PC-9 (cell line): ENCODE data around the gene PTH1R. TPM values are rescaled to one million over a fixed set of nuclear protein-coding genes. Genes with fewer than 3 reads are reported as not detected.

ENCODE experiments used
- BruUV-seq: library from RNA; stranded (reverse); fragments of 400-500 nt; replicated peaks from 2 replicates; lab custom pipeline; 2021; lab: Mats Ljungman, UMichigan
- CTCF ChIA-PET: fragments of 300-600 bp; sonication (Branson Sonifier 250); formaldehyde crosslinking; loops from one replicate; lab custom pipeline; 2022; ENCODE audit warnings: antibody characterized with exemption; lab: Charles Lee
- POLR2A ChIA-PET: fragments of 300-600 bp; sonication (Branson Sonifier 250); formaldehyde crosslinking; loops from one replicate; lab custom pipeline; 2022; ENCODE audit warnings: antibody characterized with exemption; ENCODE audit not compliant: unreplicated experiment; lab: Charles Lee
- DNase-seq, 2 experiments: peaks; one replicate each; pipeline versions ENCODE4 v3.0.0 to v3.0.0-alpha.2; 2015 to 2022; ENCODE audit warnings: mixed read lengths in 1 of 2
- H2AFZ ChIP-seq: fragments of 200-600 bp; sonication (generic); 2 replicates; pipeline ENCODE4 v1.8.1; 2017; ENCODE audit warnings: antibody characterized with exemption
- H3F3A ChIP-seq: fragments of 200-600 bp; sonication (generic); 2 replicates; pipeline ENCODE4 v1.8.1; 2017; ENCODE audit warnings: antibody characterized with exemption, mild to moderate bottlenecking, low read depth; ENCODE audit not compliant: insufficient read depth
- H3K27ac ChIP-seq: fragments of 200-600 bp; sonication (generic); 2 replicates; pipeline ENCODE4 v1.6.1; 2016; ENCODE audit warnings: mixed run types
- H3K27me3 ChIP-seq: fragments of 200-600 bp; sonication (generic); 2 replicates; pipeline ENCODE4 v1.6.1; 2016; ENCODE audit warnings: low read depth, mixed run types; ENCODE audit not compliant: insufficient read depth
- H3K36me3 ChIP-seq: fragments of 200-600 bp; sonication (generic); 2 replicates; pipeline ENCODE4 v1.6.1; 2016; ENCODE audit warnings: low read depth, mixed run types
- H3K4me1 ChIP-seq: fragments of 200-600 bp; sonication (generic); replicated peaks from 2 replicates; pipeline ENCODE4 v1.6.1; 2016; ENCODE audit warnings: mixed run types; ENCODE audit not compliant: insufficient read depth
- H3K4me2 ChIP-seq: fragments of 200-600 bp; sonication (generic); 2 replicates; pipeline ENCODE4 v1.6.1; 2017; ENCODE audit warnings: mixed run types
- H3K4me3 ChIP-seq: fragments of 200-600 bp; sonication (generic); 2 replicates; pipeline ENCODE4 v1.6.1; 2016; ENCODE audit warnings: mixed run types
- H3K79me2 ChIP-seq: fragments of 200-600 bp; sonication (generic); 2 replicates; pipeline ENCODE4 v1.6.1; 2017; ENCODE audit warnings: low read depth, mixed run types
- H3K9me2 ChIP-seq: fragments of 200-600 bp; sonication (generic); 2 replicates; pipeline ENCODE4 v1.8.1; 2017; ENCODE audit warnings: mild to moderate bottlenecking; ENCODE audit not compliant: insufficient read depth
- H3K9me3 ChIP-seq: fragments of 200-600 bp; sonication (generic); 2 replicates; pipeline ENCODE4 v1.8.1; 2016; ENCODE audit warnings: low read depth; ENCODE audit not compliant: insufficient read depth
- H4K20me1 ChIP-seq: fragments of 200-600 bp; sonication (generic); 2 replicates; pipeline ENCODE4 v1.8.1; 2017; ENCODE audit not compliant: insufficient read depth
- EZH2 ChIP-seq: fragments of 200-600 bp; sonication (generic); IDR thresholded peaks from 2 replicates; pipeline ENCODE4 v1.8.0; 2017; ENCODE audit warnings: antibody characterized with exemption, low read depth
- intact Hi-C: fragments of 100-400 bp; cut with micrococcal nuclease; formaldehyde crosslinking; loops from one replicate; pipeline ENCODE4 v1.10.0; 2022; ENCODE audit not compliant: unreplicated experiment
- total RNA-seq: library from RNA; stranded (reverse); gene quantifications from 2 replicates; pipeline ENCODE4 v1.2.3, GENCODE V29; 2021
- TF ChIP-seq, protein P1 (sequence below): fragments of 200-600 bp; sonication (generic); conservative IDR thresholded peaks from 2 replicates; pipeline ENCODE4 v1.6.1; 2017; ENCODE audit warnings: mixed run types, antibody characterized with exemption, mild to moderate bottlenecking, moderate library complexity

PTH1R gene
- total RNA-seq, 1 experiment from 2014 or later, result not detected

DNA sequence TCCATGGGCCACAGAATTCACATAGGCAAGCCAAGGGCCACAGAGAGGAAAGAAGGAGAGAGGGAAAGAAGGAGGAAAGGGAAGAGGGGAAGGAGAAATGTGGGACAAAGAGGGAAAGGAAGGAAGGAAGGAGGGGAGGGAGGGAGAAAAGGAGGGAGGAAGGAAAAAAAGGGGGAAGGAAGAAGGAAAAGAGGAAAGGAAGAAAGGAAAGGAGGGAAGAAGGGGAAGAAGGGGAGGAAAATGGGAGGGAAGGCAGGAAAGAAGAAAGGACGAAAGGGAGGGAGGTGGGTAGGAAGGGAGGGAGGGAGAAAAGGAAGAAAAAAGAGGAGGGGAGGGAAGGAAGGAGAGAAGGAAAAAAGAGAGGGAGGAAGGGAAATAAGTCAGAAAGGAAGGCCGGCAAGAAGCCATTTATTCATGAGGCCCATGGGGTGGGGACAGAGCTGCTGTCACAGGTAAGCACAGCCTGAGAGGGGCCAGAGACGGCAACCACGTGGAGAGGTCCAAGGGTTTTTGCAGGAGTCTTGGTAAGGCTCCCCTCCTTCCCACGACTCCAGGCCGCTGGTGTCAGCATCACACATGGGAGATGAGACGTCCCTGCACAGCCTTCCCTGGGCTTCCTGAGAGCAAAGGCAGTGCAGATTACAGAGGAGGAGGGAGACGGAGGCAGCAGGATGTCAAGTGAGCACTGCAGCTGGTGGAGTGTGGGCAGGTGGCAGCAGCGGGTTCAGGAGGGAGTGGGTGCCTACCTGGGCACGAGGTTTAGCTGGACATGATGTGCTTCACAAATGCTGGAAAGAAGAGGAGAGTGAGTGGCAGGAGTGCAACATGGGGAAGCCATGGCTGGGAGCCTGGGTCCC, 19.8 kb upstream of the PTH1R start:
- no peaks in the 10 kb centered on the region for H3F3A ChIP-seq
- H3K4me3 ChIP-seq, result no peak overlapping the region
- no peak overlapping the region for H3K27ac ChIP-seq
- no peak for TF ChIP-seq EZH2
- TF ChIP-seq, protein P1, sequence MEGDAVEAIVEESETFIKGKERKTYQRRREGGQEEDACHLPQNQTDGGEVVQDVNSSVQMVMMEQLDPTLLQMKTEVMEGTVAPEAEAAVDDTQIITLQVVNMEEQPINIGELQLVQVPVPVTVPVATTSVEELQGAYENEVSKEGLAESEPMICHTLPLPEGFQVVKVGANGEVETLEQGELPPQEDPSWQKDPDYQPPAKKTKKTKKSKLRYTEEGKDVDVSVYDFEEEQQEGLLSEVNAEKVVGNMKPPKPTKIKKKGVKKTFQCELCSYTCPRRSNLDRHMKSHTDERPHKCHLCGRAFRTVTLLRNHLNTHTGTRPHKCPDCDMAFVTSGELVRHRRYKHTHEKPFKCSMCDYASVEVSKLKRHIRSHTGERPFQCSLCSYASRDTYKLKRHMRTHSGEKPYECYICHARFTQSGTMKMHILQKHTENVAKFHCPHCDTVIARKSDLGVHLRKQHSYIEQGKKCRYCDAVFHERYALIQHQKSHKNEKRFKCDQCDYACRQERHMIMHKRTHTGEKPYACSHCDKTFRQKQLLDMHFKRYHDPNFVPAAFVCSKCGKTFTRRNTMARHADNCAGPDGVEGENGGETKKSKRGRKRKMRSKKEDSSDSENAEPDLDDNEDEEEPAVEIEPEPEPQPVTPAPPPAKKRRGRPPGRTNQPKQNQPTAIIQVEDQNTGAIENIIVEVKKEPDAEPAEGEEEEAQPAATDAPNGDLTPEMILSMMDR, result no peak
- H3K27me3 ChIP-seq, result peaks cover 3% of the 10 kb centered on the region; the same call in 1 of the 2 replicates
- DNase-seq, result no peak
- no peaks in the 10 kb centered on the region for H3K4me1 ChIP-seq
- no peaks in the 10 kb centered on the region for H3K9me3 ChIP-seq
- no peaks in the 10 kb centered on the region for H3K36me3 ChIP-seq
- ChIA-PET CTCF (no interaction called here), POLR2A (no interaction called here)
- intact Hi-C loops, result no loop called here
- no peaks in the 10 kb centered on the region for H3K9me2 ChIP-seq
- BruUV-seq, result no TSS peak
- H3K4me2 ChIP-seq, result no peak overlapping the region
- H2AFZ ChIP-seq, result no peak overlapping the region
- no peaks in the 10 kb centered on the region for H3K79me2 ChIP-seq
- H4K20me1 ChIP-seq, result no peaks in the 10 kb centered on the region

DNA sequence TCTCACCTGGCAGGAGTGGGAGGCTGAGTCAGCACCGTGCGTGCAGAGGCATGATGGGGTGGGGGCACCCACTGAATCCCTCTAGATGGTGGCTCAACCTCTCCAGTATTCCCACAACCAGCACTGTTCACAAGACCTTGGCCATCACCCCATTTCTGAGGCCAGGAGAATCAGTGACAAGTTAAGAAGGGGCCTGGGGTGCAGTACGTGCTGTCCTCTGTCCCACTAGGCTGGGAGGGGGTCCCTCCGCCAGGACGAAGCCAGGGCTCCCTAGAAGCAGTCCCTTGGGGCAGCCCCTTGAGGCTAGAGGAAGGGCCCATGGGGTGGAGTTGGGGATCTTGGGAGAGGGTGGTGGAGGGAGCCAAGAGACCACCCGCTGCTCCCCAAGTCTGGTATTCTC, 19.1 kb upstream of the PTH1R start:
- Histone ChIP-seq H3K27ac (no peak overlapping the region), H3K4me2 (no peak overlapping the region), H2AFZ (no peak overlapping the region), H3K4me1 (no peaks in the 10 kb centered on the region), H3K9me3 (no peaks in the 10 kb centered on the region), H3K9me2 (no peaks in the 10 kb centered on the region), H3K4me3 (no peak overlapping the region), H4K20me1 (no peaks in the 10 kb centered on the region), H3K27me3 (peaks cover 3% of the 10 kb centered on the region; the same call in 1 of the 2 replicates), H3F3A (no peaks in the 10 kb centered on the region), H3K36me3 (no peaks in the 10 kb centered on the region), H3K79me2 (no peaks in the 10 kb centered on the region)
- ChIA-PET CTCF (no interaction called here), POLR2A (no interaction called here)
- BruUV-seq, result no TSS peak
- TF ChIP-seq, protein P1, result no peak
- TF ChIP-seq EZH2, result no peak
- no peak for DNase-seq
- intact Hi-C loops, result no loop called here

DNA sequence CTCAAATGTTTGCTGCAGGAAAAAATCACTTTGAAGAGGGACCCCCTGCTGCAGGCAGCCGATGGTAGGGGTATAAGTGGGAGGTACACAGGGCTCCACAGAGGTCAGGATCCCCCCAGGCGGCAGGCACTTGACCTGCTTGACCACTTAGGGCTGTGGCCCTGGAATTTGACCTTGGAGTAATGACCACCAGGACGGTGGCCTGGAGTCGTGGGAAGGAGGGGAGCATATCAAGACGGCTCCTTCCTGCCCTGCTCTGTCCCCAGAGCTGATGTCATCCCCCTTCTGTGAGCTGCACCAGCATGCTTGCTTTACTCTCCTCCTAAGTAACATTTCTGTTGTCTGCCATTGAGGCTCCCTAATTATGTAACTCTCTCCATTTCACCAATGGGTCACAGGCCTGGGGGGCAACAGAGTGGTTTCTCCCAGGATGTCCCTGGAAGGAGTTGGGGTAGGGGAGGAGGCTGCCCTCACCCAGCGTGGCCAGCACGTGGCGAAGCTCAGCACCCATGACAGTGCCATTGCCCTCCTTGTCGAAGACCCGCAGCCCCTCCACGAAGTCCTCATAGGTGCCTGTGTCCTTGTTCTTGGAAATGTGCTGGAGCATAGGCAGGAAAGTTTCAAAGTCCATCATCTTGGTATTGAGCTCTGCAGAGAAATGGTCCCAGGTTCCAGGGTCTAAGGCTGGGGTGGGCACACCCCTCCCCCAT, 18.4 kb upstream of the PTH1R start:
- DNase-seq, result no peak
- Histone ChIP-seq H3F3A (no peaks in the 10 kb centered on the region), H3K36me3 (no peaks in the 10 kb centered on the region), H3K9me3 (no peaks in the 10 kb centered on the region), H2AFZ (no peak overlapping the region), H3K79me2 (no peaks in the 10 kb centered on the region), H4K20me1 (no peaks in the 10 kb centered on the region), H3K9me2 (no peaks in the 10 kb centered on the region), H3K27ac (no peak overlapping the region), H3K27me3 (peaks cover 3% of the 10 kb centered on the region; the same call in 1 of the 2 replicates), H3K4me2 (no peak overlapping the region), H3K4me1 (no peaks in the 10 kb centered on the region), H3K4me3 (no peak overlapping the region)
- ChIA-PET CTCF (interaction anchor here (0.9 kb wide), 1 partner anchor 300 kb away, joined by 3 read pairs; no protein-coding TSS in a partner anchor), POLR2A (no interaction called here)
- BruUV-seq, result no TSS peak
- no peak for TF ChIP-seq EZH2
- TF ChIP-seq, protein P1, result no peak
- intact Hi-C loops, result no loop called here
